CD4-positive, alpha-beta memory T cell (primary cell): ENCODE results near the gene EDC3. TPM values are rescaled to one million over a fixed set of nuclear protein-coding genes. Genes with fewer than 3 reads are reported as not detected.

Experiments used
- CTCF ChIA-PET: fragments of 350-600 bp; sonication (Branson Sonifier 250); formaldehyde crosslinking; loops from one replicate; lab custom pipeline; 2021; ENCODE audit warnings: inconsistent platforms; ENCODE audit not compliant: partially characterized antibody; lab: Charles Lee
- POLR2A ChIA-PET: fragments of 350-600 bp; sonication (Branson Sonifier 250); formaldehyde crosslinking; loops from one replicate; lab custom pipeline; 2021; ENCODE audit not compliant: partially characterized antibody; lab: Charles Lee
- DNase-seq, 5 donors: peaks; one replicate each; pipeline versions ENCODE4 v3.0.0 to v3.0.0-alpha.2; 2020 to 2022; ENCODE audit warnings: mixed read lengths in 1 of 5
- H3K27ac ChIP-seq: one replicate; pipeline ENCODE4 v1.7.0; 2013; ENCODE audit warnings: low read depth, low read length
- H3K27me3 ChIP-seq: 2 replicates; pipeline ENCODE4 v1.7.0; 2013; ENCODE audit warnings: mild to moderate bottlenecking, low read length, moderate library complexity; ENCODE audit not compliant: insufficient read depth
- H3K36me3 ChIP-seq: 2 replicates; pipeline ENCODE4 v1.7.0; 2013; ENCODE audit warnings: mild to moderate bottlenecking, low read length, moderate library complexity; ENCODE audit not compliant: insufficient read depth
- H3K4me1 ChIP-seq: 2 replicates; pipeline ENCODE4 v1.7.0; 2013; ENCODE audit warnings: mild to moderate bottlenecking, low read length, moderate library complexity; ENCODE audit not compliant: insufficient read depth
- H3K4me3 ChIP-seq, 2 donors: one replicate each; pipeline ENCODE4 v1.7.0; 2013; ENCODE audit warnings: low read length in 2 of 2, mild to moderate bottlenecking in 1 of 2
- H3K9me3 ChIP-seq, 2 donors: one replicate each; pipeline ENCODE4 v1.7.0; 2013; ENCODE audit warnings: low read length in 2 of 2, control low read depth in 1 of 2; ENCODE audit not compliant: control insufficient read depth in 1 of 2
- H3K27ac Mint-ChIP-seq, 7 donors: one replicate each; pipeline ENCODE4 v1.8.0; 2020 to 2021; ENCODE audit warnings: mixed read lengths in 7 of 7, mild to moderate bottlenecking in 6 of 7, inconsistent platforms in 3 of 7, moderate library complexity in 3 of 7
- H3K27me3 Mint-ChIP-seq, 2 donors: one replicate each; pipeline ENCODE4 v1.8.0; 2020 to 2021; ENCODE audit warnings: mixed read lengths in 2 of 2
- H3K36me3 Mint-ChIP-seq, 2 donors: one replicate each; pipeline ENCODE4 v1.8.0; 2020 to 2021; ENCODE audit warnings: mixed read lengths in 2 of 2, inconsistent platforms in 1 of 2, mild to moderate bottlenecking in 1 of 2
- H3K4me1 Mint-ChIP-seq, 4 donors: one replicate each; pipeline ENCODE4 v1.8.0; 2020 to 2021; ENCODE audit warnings: mixed read lengths in 4 of 4, mild to moderate bottlenecking in 1 of 4
- H3K4me3 Mint-ChIP-seq, 8 donors: one replicate each; pipeline ENCODE4 v1.8.0; 2020 to 2021; ENCODE audit warnings: mixed read lengths in 8 of 8, mild to moderate bottlenecking in 7 of 8, moderate library complexity in 6 of 8, inconsistent platforms in 3 of 8
- H3K9me3 Mint-ChIP-seq, 8 donors: one replicate each; pipeline ENCODE4 v1.8.0; 2020 to 2021; ENCODE audit warnings: mixed read lengths in 8 of 8, mild to moderate bottlenecking in 5 of 8, inconsistent platforms in 3 of 8, moderate library complexity in 1 of 8
- intact Hi-C: fragments of 100-400 bp; cut with micrococcal nuclease; formaldehyde crosslinking; loops from one replicate; pipeline ENCODE4 v1.15.1; 2023
- polyA plus RNA-seq, 2 donors: library from polyadenylated mRNA; unstranded; fragments of 300-500 nt; fragmentation: Illumina TruSeq; gene quantifications; one replicate each; pipeline ENCODE4 v1.2.3, GENCODE V29; 2021
- total RNA-seq, 2 experiments: library from RNA; stranded (reverse); gene quantifications; one replicate each; pipeline ENCODE4 v1.2.3, GENCODE V29; 2021

EDC3 gene
- total and polyA plus RNA-seq, 4 experiments from 2014 or later, result 22.9 to 40.7 (median 34.4) TPM

DNA sequence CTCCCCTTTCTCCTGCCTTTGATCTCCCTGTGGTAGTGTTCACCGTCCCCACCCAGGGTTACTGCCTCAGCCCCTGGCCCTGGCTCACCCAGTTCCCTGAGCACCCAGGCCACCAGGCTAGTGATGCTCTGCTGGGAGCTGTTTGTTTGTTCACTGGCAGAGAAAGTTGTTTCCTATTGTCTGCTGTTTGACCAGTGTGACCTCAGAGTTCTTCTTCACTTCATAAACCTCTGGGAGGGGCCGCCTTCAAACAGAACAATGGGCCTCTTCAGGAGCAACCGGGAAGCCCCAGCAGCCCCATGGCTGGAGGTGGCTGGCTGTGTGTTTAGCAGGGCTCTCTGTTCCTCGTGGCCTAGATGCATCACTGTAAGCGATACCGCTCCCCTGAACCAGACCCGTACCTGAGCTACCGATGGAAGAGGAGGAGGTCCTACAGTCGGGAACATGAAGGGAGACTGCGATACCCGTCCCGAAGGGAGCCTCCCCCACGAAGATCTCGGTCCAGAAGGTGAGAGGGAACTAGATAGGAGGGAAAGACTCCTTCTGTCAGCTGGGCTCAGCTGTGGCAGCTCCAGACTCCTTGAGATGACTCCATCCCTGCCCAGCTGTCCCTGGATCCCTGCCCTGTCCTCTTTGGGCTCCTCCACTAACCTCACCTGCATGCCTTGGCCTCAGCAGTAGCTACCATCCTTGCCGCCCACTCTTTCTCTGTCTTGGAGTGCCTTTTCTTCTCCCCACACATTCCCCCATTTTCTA lies 76.8 kb downstream of the EDC3 start:
- H3K36me3 ChIP-seq, result peaks cover 55% of the 10 kb centered on the region

DNA sequence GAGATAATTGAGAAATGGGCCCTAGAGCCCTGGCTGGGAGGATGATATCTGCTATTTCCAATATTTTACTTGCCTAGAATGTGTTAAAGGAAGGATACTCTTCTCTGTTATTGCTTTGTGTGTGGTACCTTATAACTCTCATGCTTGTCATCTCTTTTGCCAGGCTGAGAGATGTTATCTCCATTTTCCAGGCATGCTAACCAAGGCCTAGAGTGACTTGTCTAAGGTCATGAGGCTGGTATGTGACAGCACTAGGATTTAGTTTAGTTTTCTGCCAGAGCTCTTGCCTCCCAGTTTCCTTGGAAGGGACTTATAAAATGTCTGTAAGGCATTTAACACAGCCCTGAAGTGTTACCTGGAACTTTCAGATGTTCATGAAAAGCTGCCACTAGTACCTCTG lies 78.8 kb downstream of the EDC3 start:
- H3K36me3 Mint-ChIP-seq, result peaks cover 17 to 56% of the 10 kb centered on the region in 2 donors
- peaks cover 47% of the 10 kb centered on the region for H3K4me1 ChIP-seq
- CTCF ChIA-PET, result interaction anchor here (1.1 to 8.0 kb wide), 6 partner anchors 15 to 334 kb away, joined by 3 to 84 read pairs (median 5); no protein-coding TSS in a partner anchor
- intact Hi-C loops, result loop anchor here (5.0 kb wide), 2 partner anchors 170 to 585 kb away; partner anchors contain the start of gene C15orf39
- H3K27ac ChIP-seq, result peak overlapping the region; percentile 99
- peak in 1 of 5 donors; percentile 43 for DNase-seq
- peak overlapping the region; percentile 91 to 98 (median 94) for H3K4me3 Mint-ChIP-seq
- no peaks in the 10 kb centered on the region for H3K27me3 Mint-ChIP-seq
- peak overlapping the region; percentile 94 to 98 (median 97) for H3K27ac Mint-ChIP-seq
- H3K9me3 Mint-ChIP-seq, result no peaks in the 10 kb centered on the region
- H3K4me3 ChIP-seq, result peak overlapping the region; percentile 98 to 100
- POLR2A ChIA-PET, result interaction anchor here (1.0 to 6.9 kb wide), 12 partner anchors 15 to 321 kb away, joined by 3 to 68 read pairs (median 9); partner anchors contain the start of genes ARID3B, COX5A, FAM219B and UBL7
- H3K4me1 Mint-ChIP-seq, result peaks cover 36 to 66% (median 40%) of the 10 kb centered on the region in 4 donors
- peaks cover 35% of the 10 kb centered on the region for H3K36me3 ChIP-seq
- no peaks in the 10 kb centered on the region for H3K27me3 ChIP-seq
- H3K9me3 ChIP-seq, result no peaks in the 10 kb centered on the region

More for the DNA sequence above, 76.8 kb downstream of the EDC3 start:
- Histone ChIP-seq H3K27me3 (no peaks in the 10 kb centered on the region), H3K27ac (no peak overlapping the region), H3K9me3 (no peaks in the 10 kb centered on the region), H3K4me3 (no peak overlapping the region), H3K4me1 (peaks cover 47% of the 10 kb centered on the region)
- peak overlapping the region in 6 of 7 donors; percentile 41 to 98 (median 70) for H3K27ac Mint-ChIP-seq
- ChIA-PET POLR2A (interaction anchor here (6.9 kb wide), 1 partner anchor 77 kb away, joined by 68 read pairs; the partner anchor contains the start of gene ARID3B), CTCF (interaction anchor here (0.9 to 8.0 kb wide), 4 partner anchors 13 to 224 kb away, joined by 3 to 84 read pairs (median 8); partner anchors contain the start of gene ULK3)
- peaks cover 33 to 57% (median 39%) of the 10 kb centered on the region in 4 donors for H3K4me1 Mint-ChIP-seq
- DNase-seq, result peak in 1 of 5 donors; percentile 5
- H3K36me3 Mint-ChIP-seq, result peaks cover 34 to 76% of the 10 kb centered on the region in 2 donors
- peak overlapping the region in 4 of 8 donors; percentile 21 to 68 (median 34) for H3K4me3 Mint-ChIP-seq
- no peaks in the 10 kb centered on the region for H3K9me3 Mint-ChIP-seq
- H3K27me3 Mint-ChIP-seq, result no peaks in the 10 kb centered on the region
- intact Hi-C loops, result loop anchor here (5.0 kb wide), 2 partner anchors 168 to 583 kb away; partner anchors contain the start of gene C15orf39

DNA sequence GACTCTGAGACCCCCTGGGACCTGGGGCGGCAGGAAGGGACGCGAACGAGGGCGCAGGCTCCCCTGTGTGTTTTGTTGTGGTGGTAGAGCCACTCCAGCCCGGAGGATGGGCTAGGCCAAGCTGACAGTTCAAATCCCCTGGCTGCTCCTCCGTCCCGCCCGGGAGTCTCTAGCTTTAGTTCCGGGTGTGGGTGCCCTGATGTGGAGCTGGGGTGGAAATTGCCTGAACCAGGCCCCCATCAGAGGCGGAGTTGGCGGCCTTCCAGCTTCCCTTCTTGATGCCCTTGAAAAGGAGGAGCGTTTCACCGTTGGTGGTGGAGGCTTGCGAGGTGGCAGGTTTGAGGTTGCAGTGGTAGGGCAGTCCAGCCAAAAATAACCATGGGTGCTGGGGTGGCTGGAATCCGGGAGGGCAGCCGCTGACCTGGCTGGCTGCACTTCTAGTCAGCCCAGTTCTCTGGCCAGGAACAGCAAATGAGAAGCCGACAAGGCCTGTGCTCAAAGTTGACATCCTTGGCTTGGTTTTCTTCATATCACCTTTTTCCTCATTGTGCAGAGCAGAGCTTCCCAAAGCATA lies 79.4 kb downstream of the EDC3 start:
- H3K4me3 ChIP-seq, result peak overlapping the region; percentile 98 to 100

DNA sequence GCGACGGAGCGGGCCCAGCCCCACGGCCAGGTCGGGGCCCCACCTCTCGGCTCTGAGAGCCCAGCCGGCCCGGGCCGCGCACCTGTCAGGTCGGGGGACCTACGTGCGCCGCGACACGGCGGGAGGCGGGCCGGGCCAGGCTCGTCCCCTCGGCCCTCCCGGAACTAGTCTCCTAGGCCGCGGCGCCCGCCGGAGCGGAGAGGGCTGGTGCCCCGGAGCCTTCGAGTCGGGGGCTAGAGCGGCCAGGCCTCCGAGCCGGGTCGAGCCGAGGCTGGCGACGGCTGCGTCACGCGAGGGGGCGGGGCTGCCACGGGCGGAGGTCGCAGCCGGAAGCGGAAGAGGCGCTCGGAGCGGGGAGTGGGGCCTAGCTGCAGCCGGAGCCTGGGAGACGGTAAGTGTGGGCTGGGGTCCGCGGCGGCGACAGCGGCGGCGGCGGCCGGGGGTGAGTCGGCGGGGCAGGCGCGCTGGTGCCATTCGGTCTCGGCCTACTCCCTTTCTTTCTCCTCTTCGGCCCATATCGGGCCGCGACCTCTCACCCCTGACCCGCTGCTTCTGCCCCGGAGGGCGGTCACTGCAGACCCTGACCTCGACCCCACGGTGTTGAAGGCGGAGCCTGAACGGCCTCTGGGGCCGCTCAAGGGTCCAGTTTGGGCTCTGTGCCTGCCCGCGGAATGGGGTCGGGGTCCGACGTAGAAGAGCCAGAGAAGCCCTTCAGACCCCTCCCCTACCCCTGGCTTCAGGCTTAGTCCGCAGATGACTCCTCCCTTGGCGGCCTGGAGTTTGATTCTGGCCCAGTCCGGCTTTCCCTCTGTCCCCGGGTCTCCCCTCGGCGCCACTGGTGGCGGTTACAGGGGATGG lies 80.1 kb downstream of the EDC3 start, which contains the start of gene CLK3:
CLK3 (plus strand) TSS at position 329 of the 858 bp plus-strand sequence. CDS start 3,361 bp downstream, outside the sequence.
- H3K4me3 Mint-ChIP-seq, result peak within 1 kb of the TSS; percentile 92 to 98 (median 94)
- ChIA-PET CTCF (interaction anchor here (0.7 to 8.0 kb wide), 7 partner anchors 16 to 233 kb away, joined by 3 to 84 read pairs (median 7); no protein-coding TSS in a partner anchor), POLR2A (interaction anchor here (0.5 to 6.9 kb wide), 30 partner anchors 9 to 840 kb away, joined by 3 to 68 read pairs (median 6); partner anchors contain the start of genes ARID3B, COX5A, CSK and CYP1A1)
- H3K4me1 Mint-ChIP-seq, result peaks cover 28 to 59% (median 31%) of the 10 kb centered on the region in 4 donors
- Histone ChIP-seq H3K27me3 (no peaks in the 10 kb centered on the region), H3K4me3 (peak within 1 kb of the TSS; percentile 98 to 100), H3K9me3 (no peaks in the 10 kb centered on the region), H3K4me1 (peaks cover 44% of the 10 kb centered on the region), H3K27ac (peak within 1 kb of the TSS; percentile 99), H3K36me3 (peaks cover 22% of the 10 kb centered on the region)
- H3K9me3 Mint-ChIP-seq, result no peaks in the 10 kb centered on the region
- H3K27me3 Mint-ChIP-seq, result no peaks in the 10 kb centered on the region
- peak within 1 kb of the TSS; percentile 98 to 99 (median 98) for H3K27ac Mint-ChIP-seq
- H3K36me3 Mint-ChIP-seq, result peaks cover 8 to 43% of the 10 kb centered on the region in 2 donors
- DNase-seq, result peak; percentile 95 to 97 (median 96)
- intact Hi-C loops, result loop anchor here (1.0 to 5.0 kb wide), 6 partner anchors 154 to 835 kb away; partner anchors contain the start of genes C15orf39, COX5A, SIN3A and STOML1

More for the DNA sequence above, 79.4 kb downstream of the EDC3 start:
- peak overlapping the region; percentile 99 for H3K27ac ChIP-seq
- intact Hi-C loops, result loop anchor here (5.0 kb wide), 2 partner anchors 171 to 586 kb away; partner anchors contain the start of gene C15orf39
- H3K27me3 ChIP-seq, result no peaks in the 10 kb centered on the region
- POLR2A ChIA-PET, result interaction anchor here (0.6 to 6.9 kb wide), 23 partner anchors 8 to 752 kb away, joined by 3 to 68 read pairs (median 7); partner anchors contain the start of genes ARID3B, COX5A, CYP1A1 and FAM219B
- peaks cover 34 to 66% (median 37%) of the 10 kb centered on the region in 4 donors for H3K4me1 Mint-ChIP-seq
- H3K9me3 ChIP-seq, result no peaks in the 10 kb centered on the region
- H3K4me1 ChIP-seq, result peaks cover 47% of the 10 kb centered on the region
- no peaks in the 10 kb centered on the region for H3K27me3 Mint-ChIP-seq
- no peaks in the 10 kb centered on the region for H3K9me3 Mint-ChIP-seq
- peaks cover 29% of the 10 kb centered on the region for H3K36me3 ChIP-seq
- H3K36me3 Mint-ChIP-seq, result peaks cover 14 to 51% of the 10 kb centered on the region in 2 donors
- CTCF ChIA-PET, result interaction anchor here (0.7 to 8.0 kb wide), 5 partner anchors 15 to 171 kb away, joined by 3 to 84 read pairs (median 7); no protein-coding TSS in a partner anchor
- H3K4me3 Mint-ChIP-seq, result peak overlapping the region; percentile 91 to 98 (median 94)
- DNase-seq, result peak; percentile 62 to 88 (median 70)
- H3K27ac Mint-ChIP-seq, result peak overlapping the region; percentile 94 to 98 (median 97)

DNA sequence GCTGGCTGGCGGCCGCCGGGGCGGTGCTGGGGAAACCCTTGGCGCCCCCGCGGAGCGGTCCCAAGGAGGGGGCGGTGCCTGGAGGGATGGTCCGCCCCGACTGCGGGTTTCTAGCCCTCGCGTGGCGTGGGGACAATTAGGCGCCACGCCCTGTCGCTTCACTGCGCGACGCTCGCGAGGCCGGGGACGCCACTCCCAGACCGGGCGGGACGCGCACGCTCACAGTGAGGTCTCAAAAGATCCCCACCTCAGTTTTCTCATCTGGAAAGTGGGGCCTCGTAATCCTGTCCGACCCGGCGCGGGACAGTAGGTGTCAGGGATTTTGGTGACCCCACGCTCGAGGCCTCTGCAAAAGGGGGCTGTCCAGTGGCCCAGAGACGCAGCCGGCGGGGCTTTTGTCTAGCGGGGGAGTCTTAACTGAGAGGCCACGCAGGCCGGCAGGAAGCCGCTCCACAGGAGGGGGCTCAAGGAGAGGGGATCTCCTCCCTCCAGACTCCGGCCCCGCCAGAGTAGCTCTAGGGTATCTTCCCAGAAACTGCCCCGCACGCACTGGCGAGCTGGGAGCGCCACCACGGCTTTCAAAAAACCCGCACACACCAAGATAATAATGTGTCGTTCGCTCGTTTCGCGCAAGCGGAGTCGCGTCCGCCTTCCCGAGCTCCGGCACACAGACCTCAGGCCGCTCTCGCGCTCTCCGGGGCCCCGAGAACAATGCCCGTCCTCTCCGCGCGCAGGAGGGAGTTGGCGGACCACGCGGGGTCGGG lies 80.9 kb downstream of the EDC3 start:
- Mint-ChIP-seq H3K27me3 (no peaks in the 10 kb centered on the region), H3K36me3 (peaks cover 3 to 36% of the 10 kb centered on the region in 2 donors), H3K4me3 (peak overlapping the region; percentile 92 to 98 (median 94)), H3K9me3 (no peaks in the 10 kb centered on the region), H3K4me1 (peaks cover 22 to 51% (median 28%) of the 10 kb centered on the region in 4 donors), H3K27ac (peak overlapping the region; percentile 98 to 99 (median 98))
- CTCF ChIA-PET, result interaction anchor here (0.9 to 8.0 kb wide), 5 partner anchors 16 to 232 kb away, joined by 3 to 84 read pairs (median 4); no protein-coding TSS in a partner anchor
- H3K4me1 ChIP-seq, result peaks cover 36% of the 10 kb centered on the region
- POLR2A ChIA-PET, result interaction anchor here (0.6 to 6.9 kb wide), 28 partner anchors 10 to 841 kb away, joined by 3 to 68 read pairs (median 6); partner anchors contain the start of genes ARID3B, COX5A, CSK and CYP1A1
- H3K36me3 ChIP-seq, result peaks cover 14% of the 10 kb centered on the region
- H3K27ac ChIP-seq, result peak overlapping the region; percentile 99
- intact Hi-C loops, result loop anchor here (1.0 to 5.0 kb wide), 8 partner anchors 17 to 836 kb away; partner anchors contain the start of genes ARID3B, C15orf39, COX5A and SIN3A
- no peaks in the 10 kb centered on the region for H3K27me3 ChIP-seq
- peak; percentile 92 to 93 (median 92) for DNase-seq
- no peaks in the 10 kb centered on the region for H3K9me3 ChIP-seq
- H3K4me3 ChIP-seq, result peak overlapping the region; percentile 58 to 100
